HTERT RPE-1 (cell line): Measurements from ENCODE around the gene FURIN.
"Not testable (repeated sequence)": the region's sequence is repeated elsewhere in the genome, so short reads cannot be mapped to it uniquely, and the experiment has no call there.

ENCODE experiments used
- in situ Hi-C: fragments of 300-500 bp; cut with MboI; formaldehyde crosslinking; loops from 4 replicates; pipeline ENCODE4 v1.14.3; 2020; ENCODE audit warnings: low sequenced_read_pairs

Gene FURIN

DNA sequence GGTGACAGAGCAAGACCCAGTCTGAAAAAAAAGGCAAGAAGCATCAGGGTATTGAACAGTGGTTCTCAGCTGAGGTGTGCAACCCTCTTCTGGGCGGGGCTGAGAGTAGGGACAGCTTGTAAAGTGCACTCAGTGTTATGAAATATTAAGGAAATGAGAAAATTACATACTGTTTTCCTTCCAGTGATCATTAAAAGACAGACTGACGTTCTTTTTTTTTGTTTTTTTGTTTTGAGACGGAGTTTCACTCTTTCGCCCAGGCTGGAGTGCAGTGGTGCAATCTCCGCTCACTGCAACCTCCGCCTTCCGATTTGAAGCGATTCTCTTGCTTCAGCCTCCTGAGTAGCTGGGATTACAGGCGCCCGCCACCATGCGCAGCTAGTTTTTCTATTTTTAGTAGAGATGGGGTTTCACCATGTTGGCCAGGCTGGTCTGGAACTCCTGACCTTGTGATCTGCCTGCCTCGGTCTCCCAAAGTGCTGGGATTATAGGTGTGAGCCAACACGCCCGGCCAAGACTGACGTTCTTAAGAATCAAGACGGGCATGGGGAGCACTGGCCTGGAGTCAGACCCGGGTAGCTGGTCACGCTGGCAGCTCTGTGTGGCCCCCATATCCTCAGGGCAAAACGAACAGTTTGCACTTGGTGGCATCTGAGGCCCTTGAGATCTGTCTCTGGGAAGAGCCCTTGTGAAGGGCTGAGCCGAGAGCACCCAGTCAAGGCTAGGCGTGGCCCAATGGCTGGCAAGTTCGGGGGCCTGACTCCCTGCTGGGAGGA is 46.1 kb downstream of the FURIN start:
- in situ Hi-C loops = no loop called here

GRCh38 chr15:90915216-90915807 is 46.9 kb downstream of the FURIN start:
- in situ Hi-C loops = no loop called here

DNA sequence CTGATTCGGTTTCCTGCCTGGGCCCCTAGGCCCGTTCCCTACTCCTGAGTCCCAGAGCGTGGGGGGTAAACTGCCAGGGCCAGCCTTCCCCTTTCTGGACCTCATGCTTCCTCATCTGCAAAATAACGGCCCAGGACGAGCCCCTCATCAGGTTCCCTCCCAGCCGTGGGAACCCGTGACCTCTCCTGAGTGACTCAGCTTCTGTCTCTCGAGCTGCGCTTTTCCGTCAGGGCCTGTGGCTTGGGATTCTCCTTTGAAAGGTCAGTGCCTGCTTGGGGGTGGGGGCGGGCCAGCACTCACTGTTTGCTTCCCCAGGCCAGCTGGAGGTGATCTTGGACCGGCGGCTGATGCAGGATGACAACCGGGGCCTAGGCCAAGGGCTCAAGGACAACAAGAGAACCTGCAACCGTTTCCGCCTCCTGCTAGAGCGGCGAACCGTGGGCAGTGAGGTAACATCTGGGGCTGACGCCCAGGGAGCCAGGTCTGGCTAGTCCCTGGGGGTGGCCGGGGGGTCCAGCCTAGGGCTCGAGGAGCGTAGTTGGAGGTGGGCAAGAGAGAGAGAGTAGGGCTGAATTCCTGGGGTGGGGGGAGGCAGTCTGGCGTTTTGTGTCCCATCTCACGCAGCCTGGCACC is 47.5 kb downstream of the FURIN start:
- in situ Hi-C loops = no loop called here

DNA sequence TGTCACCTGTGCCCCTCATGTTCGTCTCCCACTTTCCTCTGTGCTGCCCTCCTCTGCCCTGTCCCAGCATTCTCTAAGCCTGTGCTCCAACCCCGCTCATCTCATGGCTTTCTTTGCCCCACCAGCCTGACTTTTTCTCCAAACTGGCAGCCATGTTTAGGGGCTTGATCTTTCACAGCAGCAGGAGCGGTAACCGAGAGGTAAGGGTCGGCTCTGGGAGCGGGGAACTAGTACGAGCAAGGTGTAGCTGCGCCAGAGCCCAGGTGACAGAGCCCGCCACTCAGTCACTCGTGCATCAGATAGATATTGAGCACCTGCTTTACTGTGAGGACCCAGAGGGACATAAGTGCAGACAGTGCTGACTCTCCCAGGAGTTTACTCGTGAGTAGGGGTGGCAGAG is 48.1 kb downstream of the FURIN start:
- in situ Hi-C loops = no loop called here

DNA sequence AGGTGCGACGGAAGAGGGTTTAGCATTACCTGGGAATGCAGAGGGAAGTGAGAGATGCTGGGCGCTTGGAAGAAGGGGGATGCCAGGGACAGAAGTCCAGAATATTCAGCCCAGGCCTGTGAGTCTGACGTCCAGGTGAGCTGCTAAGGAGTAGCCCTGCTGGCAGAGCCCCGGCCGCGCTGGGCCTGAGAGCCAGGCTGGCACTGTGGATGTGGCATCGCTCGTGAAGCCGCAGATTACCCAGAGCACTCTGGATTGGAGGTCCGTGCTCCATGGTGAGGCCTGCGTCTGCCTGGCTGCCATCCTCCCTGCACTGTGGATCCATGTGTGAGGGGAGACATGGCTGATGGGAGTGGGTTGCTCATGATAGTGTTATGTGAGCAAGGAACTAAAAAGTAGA is 49.2 kb downstream of the FURIN start:
- in situ Hi-C loops = no loop called here

- in situ Hi-C loops = no loop called here
Observed at GRCh38 chr15:90918034-90918788, 49.8 kb downstream of the FURIN start.

DNA sequence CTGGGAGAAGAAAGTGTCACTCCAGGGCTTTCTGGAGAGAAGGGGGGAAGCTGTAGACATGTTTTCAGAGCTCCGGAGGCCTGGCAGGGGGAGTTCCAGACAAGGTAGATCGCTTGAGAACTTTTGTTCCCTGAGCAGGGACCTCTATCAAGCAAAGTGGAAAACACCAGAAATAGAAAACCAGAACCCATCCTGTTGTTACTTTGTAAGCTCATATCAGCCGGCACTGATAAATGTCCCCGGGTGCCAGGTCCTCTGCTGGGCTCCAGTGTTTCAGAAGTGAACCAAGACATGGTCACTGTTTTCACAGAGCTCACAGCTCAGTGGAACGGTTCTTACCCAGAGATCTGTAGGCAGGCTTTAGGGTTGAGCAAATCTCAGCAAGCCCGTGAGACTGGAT is 50.4 kb downstream of the FURIN start:
- in situ Hi-C loops = no loop called here

DNA sequence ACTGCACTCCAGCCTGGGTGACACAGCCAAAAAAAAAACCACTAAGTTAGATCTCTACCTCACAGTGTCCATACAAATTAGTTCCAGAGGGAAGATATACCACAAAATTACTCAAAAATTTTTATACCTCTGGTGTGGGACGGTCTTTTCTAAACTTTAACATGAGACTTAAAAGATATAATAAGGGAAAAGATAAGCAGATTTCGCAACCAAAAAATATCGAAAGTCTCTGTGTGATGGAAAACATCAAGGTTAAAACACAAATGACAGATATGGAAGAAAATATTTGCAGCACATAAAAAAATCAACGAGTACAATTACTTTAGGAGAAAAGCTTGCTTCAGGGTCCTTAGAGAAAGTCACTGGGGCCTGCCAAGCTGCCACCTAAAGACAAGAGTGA is 53.5 kb downstream of the FURIN start:
- in situ Hi-C loops = no loop called here

DNA sequence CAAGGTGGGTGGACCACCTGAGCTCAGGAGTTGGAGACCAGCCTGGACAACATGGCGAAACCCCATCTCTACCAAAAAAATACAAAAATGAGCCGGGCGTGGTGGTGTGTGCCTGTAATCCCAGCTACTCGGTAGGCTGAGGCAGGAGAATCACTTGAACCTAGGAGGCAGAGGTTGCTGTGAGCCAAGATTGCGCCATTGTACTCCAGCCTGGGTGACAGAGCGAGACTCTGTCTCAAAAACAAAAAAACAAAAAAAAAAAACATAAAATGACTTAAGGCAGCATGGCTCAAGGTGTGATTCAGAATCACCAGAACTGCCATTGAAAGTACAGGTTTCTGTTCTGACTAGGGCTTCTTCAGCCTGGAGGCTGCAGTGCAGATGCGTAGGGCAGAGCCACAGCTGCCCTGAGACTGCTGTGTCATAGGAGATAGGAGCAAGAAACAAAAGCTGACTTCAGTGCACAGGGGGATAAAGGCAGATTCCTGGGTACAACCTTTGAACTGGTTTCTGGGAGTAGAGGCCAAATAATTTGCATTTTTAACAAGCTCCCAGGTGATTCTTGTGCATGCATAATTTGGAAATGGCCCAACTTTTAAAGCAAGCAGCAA is 54.4 kb downstream of the FURIN start:
- in situ Hi-C loops = not testable (repeated sequence)

- in situ Hi-C loops = no loop called here
Observed at GRCh38 chr15:90924375-90924774, 56.0 kb downstream of the FURIN start.

DNA sequence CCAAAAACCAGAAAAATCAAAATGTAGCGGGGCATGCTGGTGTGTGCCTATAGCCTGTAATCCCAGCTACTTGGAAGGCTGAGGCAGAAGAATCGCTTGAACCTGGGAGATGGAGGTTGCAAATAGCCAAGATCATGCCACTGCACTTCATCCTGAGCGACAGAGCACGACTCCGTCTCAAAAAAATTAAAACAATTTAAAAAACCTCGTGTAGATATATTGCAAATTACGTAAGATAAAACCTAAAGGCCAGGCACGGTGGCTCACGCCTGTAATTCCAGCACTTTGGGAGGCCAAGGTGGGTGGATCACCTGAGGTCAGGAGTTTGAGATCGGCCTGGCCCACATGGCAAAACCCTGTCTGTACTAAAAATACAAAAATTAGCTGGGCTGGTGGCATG is 58.4 kb downstream of the FURIN start:
- in situ Hi-C loops = not testable (repeated sequence)

GRCh38 chr15:90928106-90928505 is 59.7 kb downstream of the FURIN start:
- in situ Hi-C loops = not testable (repeated sequence)

- in situ Hi-C loops = no loop called here
Observed at GRCh38 chr15:90929246-90930019, 61.0 kb downstream of the FURIN start.

DNA sequence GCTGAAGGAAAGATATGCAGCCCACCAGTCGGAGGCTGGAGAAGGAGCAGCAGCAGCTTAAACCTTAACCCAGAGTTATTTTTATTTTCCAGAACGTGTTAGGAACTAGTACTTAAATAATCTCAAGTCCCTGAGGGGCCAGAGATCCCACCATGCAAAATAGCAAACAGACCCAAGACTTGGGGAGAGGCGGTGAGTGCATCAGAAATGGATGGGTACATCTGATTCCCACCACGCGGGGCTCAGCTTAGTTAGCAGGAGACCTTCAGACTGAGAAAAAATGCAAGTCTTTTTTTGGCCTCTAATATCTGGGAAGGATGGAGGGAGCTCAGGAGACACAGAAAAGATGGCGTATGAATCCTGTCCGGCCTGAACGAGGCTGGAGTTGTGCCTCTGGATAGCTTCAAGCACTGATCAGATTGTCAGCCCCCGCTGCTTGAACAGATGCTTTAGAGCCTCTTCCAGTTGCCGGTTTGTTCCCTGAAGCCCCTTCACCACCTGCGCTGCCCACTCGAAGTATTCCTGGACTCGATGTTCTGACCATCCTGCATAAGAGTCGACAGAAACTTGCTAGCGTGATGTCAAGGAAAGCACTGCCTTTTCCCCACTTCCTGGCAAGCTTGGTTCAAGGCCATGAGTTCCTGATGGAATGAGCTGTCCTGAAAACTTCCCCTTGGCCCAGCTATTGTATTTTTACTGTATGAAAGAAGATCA is 62.6 kb downstream of the FURIN start:
- in situ Hi-C loops = no loop called here

- in situ Hi-C loops = no loop called here
Observed at GRCh38 chr15:90931575-90931827, 63.1 kb downstream of the FURIN start.

DNA sequence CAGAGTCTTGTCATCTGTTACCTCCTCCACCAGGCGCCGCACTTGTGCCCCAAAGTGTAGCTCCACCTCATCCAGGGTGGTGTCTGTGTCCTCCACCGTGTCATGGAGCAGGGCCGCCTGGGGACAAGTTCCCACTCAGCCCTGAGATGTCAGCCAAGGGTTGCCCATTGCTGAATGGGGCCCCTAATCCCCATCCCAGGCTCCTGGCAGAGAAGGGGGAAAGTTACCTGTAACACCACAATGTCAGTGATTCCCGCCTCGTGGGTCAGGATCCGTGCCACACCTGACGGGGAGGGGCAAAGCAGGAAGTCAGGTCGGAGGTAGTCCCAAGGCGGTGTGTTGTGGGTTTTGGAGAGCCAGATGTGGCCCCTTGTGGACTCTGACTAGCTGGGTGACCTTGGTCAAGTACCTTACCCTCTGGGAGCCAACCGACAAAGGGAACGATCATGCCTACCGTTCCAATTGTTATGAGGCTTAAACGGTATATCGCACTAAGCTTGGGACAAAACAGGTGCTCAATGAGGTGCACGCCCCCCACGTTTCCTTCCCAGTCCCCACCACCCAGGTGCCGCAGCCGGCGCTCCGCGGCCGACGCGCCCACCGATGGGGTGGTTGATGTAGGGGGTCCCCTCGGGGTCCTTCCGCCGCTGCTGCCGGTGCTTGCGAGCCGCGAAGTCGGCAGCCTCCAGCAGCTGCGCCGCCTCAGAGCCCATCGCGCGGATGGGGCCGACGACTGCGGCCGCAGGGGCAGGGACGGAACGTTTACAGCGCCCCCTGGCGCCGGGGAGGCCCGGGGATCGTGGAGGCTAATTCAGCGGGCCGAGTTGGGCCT is 63.7 kb downstream of the FURIN start, which contains the start of gene HDDC3:
Gene HDDC3, minus strand, starts transcription at position 722 of the 832 bp plus-strand sequence. Its CDS starts 9 bp downstream, at position 713.
- in situ Hi-C loops = no loop called here

- in situ Hi-C loops = no loop called here
Observed at GRCh38 chr15:90932660-90932991, 64.2 kb downstream of the FURIN start.
